Measurements from ENCODE around the gene DNAJC6.
"Not testable (repeated sequence)": the region's sequence is repeated elsewhere in the genome, so short reads cannot be mapped to it uniquely, and the experiment has no call there.

Gene DNAJC6

GRCh38 chr1:65429078-65429477 lies 119.7 kb downstream of the DNAJC6 start:
- DNase-seq (ENCODE audit: low read depth in 2 of 2): no peak

DNA sequence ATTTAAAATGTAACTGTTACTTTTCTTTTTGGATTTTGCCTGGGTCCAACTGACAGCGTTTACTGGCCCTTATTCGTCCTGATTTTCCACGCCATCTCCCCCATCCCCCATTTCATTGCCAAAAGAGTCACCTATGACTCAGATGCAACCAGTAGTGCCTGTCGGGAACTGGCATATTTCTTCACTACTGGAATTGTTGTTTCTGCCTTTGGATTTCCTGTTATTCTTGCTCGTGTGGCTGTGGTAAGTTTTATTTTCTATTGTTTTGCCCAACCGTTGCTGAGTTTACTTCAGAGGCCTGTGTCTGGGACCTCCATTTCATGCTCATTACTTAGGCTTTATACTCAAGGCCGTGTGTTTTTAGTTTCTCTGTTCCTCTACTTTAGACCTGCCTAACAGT lies 120.5 kb downstream of the DNAJC6 start:
- no peak for DNase-seq (ENCODE audit: low read depth in 2 of 2)

DNA sequence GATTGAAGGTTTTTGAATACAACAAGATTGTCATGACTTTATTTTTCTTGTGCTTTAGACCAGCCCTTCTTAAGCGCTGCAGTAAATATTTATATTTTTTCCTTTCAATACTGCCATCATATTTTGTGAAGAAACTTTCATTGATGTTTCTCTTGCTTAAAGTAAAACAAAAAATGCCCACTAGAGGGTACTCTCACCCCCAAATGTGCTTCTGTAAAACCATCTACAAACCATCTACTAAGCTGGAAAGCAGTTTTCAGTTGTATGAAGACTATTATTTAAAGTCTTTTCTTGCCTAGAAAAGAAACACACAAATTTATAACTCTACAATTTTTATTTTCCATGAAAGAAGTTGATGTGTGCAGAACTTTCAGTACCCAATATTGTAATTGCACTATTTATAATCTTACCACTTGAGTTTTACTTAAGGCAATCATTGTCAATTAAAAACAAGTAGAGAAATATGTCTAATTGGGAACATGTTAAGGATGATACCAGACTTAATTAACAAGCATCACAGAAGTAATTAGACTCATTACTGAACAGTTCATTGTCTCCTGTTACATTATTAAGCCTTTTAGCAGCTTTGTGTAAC lies 121.9 kb downstream of the DNAJC6 start:
- no peak for DNase-seq (ENCODE audit: low read depth in 2 of 2)

DNA sequence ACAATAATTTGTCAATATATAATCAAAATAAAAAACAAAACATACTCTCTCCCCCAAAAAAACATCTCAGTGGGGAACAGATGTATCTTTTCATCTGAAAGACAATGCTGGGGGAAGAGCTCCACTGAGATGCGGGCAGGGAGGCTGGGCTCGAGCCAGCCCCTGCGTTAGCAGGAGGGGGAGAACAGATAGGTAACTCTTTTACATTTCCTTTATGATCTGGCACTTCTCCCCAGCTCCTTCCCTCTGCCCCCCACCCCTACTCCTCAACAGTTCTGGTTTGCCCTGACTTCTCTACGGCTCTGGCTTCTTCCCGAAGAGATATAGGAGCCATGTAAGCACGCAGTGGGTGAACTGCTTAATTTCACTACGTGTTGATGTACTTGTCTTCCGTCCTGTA lies 123.6 kb downstream of the DNAJC6 start:
- no peak for DNase-seq (ENCODE audit: low read depth in 2 of 2)

DNA sequence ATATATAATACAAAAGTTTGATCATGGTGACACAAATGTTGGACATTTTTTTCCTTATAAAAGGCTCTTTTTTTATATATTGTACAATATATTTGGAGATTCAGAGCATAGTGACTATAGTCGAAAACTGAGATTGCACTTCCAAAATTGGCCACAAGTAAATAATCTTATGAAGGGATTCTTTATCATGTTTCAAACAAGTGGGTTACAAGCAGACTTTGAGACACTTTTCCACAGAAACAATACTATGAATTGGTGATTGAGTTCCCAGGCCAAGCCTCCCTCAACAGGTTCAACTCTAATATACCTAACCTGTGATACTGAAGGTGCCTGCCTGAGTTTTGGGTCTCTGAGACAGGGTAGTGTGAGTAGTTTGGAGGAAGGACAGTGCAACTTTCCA lies 124.9 kb downstream of the DNAJC6 start:
- DNase-seq (ENCODE audit: low read depth in 2 of 2): no peak

DNA sequence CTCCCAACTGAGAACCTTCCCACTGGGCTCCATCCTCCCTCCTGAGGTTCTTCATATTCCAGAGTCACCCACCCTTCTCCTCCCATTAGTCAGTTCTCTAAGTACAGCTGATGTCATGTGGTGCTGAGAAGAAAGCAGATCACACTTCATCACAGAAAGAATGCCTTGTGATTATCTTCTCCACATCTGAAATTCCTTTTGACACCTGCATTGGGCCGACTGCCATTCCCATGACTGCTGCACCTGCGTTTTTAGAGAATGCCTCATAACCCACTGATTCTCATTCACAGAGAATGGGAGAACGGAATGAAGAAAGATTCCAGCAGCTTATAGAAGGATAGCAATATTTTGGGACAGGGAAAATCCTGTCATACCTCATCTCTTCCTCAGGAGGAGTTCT lies 125.4 kb downstream of the DNAJC6 start:
- DNase-seq (ENCODE audit: low read depth in 2 of 2): no peak

DNA sequence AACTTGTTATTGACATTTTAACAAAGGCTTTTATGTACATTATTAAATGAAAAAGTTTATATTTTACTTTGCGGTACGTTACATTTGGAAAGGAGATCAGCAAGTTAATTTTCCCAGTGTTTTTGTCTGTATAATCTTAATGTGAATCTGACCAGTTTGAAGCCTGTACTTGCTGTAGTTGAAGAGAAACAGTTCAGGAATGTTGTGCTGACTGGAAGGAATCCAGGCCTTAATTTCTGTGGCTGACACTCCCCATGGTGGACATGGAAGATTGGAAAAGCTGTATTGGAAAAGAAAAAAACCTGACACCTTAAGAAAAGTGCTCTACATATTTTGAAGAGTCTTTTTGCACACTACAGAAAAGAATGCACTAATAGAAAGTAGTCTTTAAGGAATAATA lies 126.6 kb downstream of the DNAJC6 start:
- no peak for DNase-seq (ENCODE audit: low read depth in 2 of 2)

DNA sequence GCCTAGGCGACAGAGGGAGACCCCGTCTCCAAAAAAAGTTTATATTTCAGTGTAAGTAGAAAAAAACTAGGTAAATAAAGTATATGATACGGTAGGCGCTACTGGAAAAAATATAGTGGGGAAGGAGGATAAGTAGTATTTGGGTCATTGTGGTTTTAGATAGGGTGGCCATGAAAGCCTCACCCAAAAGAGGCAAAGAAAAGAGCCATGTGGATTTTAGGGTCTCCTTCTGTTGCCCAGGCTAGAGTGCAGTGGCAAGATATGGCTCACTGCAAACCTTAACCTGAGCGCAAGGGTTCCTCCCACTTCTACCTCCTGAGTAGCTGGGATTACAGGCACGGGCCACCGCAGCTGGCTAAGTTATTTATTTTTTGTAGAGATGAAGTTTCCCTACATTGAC lies 128.3 kb downstream of the DNAJC6 start:
- DNase-seq (ENCODE audit: low read depth in 2 of 2): no peak

DNA sequence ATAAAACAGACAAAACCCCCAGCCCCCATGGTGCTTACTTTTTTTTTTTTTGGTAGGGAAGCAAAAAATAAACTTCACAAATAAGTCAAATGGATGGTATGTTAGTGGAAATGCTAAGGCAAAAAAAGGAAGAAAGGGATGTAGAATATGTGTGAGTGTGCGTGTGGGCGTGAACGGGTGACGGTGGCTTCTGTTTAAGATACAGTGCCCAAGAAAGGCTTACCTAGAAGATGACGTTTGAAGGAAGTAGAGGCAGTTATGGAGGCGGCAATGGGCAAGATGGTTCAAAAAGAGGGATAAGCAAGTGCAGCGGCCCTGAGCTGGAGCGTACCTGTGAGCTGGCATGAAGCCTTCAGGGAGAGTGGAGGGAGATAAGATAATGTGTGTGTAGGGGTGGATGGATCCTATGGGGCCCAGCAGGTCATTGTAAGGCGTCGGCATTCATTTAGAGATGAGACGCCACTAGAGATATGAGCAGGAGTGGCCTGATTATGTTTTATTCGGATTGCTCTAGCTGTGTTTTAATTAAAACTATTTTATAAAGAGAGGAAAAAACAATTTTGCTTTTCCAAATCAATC lies 131.1 kb downstream of the DNAJC6 start:
- no peak for DNase-seq (ENCODE audit: low read depth in 2 of 2)

DNA sequence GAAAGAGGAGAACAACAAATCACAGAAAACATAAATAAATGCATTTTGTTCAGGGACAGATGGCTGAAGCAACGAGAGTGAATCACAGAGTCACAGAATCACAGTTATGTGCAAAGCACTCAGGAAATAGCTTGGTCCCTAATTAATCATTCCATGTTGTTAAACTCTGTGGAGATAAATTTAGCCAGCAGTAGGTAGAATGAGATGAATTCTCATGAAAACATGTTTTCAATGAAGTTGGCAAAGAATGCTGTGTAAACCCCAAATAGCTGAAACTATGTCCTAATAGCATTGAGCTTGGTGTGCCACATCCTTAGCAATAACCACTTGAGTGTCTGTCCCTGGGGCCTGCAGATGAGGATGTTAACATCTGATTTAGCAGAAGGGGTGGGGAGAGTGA lies 131.6 kb downstream of the DNAJC6 start:
- DNase-seq (ENCODE audit: low read depth in 2 of 2): no peak

- no peak for DNase-seq (ENCODE audit: low read depth in 2 of 2)
Measured at GRCh38 chr1:65441464-65441863, 132.1 kb downstream of the DNAJC6 start.

DNA sequence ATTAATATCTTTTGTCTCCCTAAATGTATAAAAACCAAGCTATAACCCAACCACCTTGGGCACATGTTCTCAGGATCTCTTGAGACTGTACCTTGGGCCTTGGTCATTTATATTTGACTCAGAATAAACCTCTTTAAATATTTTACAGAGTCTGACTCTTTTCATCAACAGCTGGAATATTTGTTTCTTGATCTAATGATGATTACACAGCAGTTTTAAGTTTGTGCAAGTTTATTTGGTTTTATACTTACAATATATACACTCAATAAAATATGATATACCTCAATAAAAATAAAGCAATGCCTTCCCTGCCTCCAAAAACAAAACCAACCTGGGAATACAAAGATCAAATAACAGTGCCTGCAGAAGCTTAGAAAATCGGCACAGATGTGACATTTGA lies 133.1 kb downstream of the DNAJC6 start:
- no peak for DNase-seq (ENCODE audit: low read depth in 2 of 2)

DNA sequence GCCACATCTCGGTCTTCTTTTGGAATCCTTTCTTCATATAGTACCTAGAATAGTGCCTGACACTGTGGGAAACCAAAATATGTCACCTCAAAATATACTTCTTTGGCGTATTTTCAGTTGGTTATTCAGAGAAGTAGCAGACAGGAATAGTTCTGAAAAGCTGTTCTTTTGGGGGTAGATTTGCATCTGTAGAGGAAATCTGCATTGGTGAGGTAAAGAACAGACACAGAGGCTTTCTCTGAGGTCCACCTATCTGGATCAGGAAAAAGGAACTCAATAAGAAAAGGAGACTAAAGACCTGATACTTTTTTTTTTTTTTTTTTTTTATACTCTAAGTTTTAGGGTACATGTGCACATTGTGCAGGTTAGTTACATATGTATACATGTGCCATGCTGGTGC lies 134.3 kb downstream of the DNAJC6 start:
- no peak for DNase-seq (ENCODE audit: low read depth in 2 of 2)

DNA sequence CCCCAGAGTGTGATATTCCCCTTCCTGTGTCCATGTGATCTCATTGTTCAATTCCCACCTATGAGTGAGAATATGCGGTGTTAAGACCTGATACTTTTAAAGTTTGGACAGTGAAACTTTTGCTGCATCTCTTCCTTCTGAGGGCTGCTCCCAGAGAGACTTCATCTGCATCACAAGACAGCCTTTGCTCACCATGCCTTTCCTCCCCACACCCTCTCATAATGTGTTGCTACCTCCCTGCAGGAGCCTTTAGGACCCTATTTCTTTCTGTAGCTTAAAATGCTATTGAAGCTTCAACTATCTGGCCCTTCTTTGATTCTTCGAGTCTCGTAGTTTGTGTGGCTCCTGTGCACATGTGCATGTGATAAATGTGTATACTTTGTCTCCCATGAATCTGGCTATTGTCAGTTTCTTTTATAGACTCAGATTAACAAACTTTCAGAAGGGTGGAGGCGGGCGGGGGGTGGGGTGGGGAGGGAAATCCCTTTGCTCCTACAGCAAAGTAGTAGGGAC lies 134.8 kb downstream of the DNAJC6 start:
- DNase-seq (ENCODE audit: low read depth in 2 of 2): no peak

- DNase-seq (ENCODE audit: low read depth in 2 of 2): no peak
Measured at GRCh38 chr1:65445837-65446236, 136.5 kb downstream of the DNAJC6 start.

DNA sequence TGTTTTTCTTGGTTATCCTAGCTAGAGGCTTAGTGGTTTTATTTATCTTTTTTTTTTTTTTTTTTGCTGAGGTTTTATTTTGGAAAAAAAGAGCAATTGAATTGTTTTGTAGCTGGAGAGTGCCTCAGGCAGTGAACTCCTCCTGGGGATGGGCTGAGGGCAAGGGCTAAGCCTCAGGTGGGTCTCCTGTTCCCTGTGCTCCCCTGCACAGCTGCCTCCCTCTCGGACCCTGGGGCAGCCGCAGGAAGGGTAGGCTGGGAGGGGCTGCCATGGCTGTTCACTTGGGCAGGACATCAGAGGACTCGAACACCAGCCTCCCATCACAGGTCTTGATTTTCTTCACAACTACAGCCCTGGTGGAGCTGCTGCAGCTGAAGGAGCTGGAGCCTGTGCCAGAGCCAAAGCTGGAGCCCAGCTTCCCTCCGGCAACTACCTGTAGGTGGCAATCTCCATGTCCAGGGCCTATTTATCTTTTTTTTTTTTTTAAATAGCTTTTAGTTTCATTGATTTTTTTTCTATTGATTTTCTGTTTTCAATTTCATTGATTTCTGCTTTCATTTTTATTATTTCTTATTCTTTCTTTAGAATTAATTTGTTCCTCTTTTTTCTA lies 140.0 kb downstream of the DNAJC6 start:
- DNase-seq (ENCODE audit: low read depth in 2 of 2): no peak

DNA sequence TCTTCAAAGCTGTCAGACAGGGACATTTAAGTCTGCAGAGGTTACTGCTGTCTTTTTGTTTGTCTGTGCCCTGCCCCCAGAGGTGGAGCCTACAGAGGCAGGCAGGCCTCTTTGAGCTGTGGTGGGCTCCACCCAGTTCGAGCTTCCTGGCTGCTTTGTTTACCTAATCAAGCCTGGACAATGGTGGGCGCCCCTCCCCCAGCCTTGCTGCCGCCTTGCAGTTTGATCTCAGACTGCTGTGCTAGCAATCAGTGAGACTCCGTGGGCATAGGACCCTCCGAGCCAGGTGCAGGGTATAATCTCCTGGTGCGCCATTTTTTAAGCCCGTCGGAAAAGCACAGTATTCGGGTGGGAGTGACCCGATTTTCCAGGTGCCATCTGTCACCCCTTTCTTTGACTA lies 146.3 kb downstream of the DNAJC6 start:
- not testable (repeated sequence) for DNase-seq (ENCODE audit: low read depth in 2 of 2)

- DNase-seq (ENCODE audit: low read depth in 2 of 2): no peak
Measured at GRCh38 chr1:65456481-65456880, 147.1 kb downstream of the DNAJC6 start.

DNA sequence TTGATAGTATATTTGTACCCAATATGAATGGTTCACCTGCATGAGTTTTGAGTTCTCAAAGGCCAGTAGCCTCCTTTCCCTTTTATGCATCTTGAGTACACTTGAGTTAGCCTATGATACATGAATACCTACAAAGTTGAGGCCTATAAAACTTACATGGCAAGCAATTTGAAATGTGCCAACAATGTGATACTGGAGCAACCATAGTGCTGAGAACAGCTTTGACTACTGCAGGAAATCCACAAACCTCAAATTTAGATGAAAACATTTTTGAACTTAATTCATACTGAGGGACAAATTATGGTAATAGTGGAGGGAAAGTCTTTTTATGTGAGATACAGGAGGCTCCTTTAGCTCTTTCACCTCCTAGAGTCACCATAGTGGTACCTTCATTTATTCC lies 148.5 kb downstream of the DNAJC6 start:
- no peak for DNase-seq (ENCODE audit: low read depth in 2 of 2)

DNA sequence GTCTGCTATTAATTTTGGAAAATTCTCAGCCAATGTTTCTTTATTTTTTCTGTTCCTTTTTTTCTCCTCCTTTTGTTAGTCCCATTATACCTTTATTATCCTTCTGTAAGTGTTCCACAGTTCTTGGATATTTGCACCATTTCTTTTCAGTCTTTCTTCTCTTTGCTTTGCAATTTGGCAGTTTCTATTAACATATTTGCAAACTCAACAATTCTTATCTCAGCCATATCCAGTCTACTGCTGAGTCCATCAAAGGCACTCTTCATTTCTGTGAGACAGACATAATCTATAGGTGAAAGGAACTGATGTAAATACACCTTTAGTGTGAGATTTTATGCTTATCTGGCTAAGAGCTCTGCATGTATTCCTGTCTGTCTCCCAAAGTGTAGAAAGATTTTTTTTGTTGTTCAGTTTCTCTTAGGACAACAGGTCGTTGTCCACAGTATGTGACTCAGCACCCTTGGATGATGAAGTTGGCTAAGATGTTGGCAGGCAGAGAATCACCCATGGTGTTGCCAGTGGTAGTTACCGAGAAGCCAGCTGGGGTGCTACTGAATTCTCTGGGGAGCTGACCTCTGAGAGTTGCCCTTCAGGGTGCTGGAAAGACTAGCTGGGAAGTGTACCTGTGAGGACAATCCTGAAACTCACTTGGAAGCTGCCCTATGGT lies 149.5 kb downstream of the DNAJC6 start:
- DNase-seq (ENCODE audit: low read depth in 2 of 2): no peak

GRCh38 chr1:65459397-65459768 lies 150.0 kb downstream of the DNAJC6 start:
- DNase-seq (ENCODE audit: low read depth in 2 of 2): no peak
